Glomerular visceral epithelial cell (primary cell): ENCODE results near the gene NCKIPSD.

Experiments
- DNase-seq: peaks from one replicate; pipeline ENCODE4 v3.0.0-alpha.2; 2016; ENCODE audit errors: extremely low spot score

Gene NCKIPSD

GRCh38 chr3:48696601-48697000 lies 10.9 kb upstream of the NCKIPSD start:
- no peak for DNase-seq

- DNase-seq: no peak
Measured at GRCh38 chr3:48696156-48696555, 10.4 kb upstream of the NCKIPSD start.

DNA sequence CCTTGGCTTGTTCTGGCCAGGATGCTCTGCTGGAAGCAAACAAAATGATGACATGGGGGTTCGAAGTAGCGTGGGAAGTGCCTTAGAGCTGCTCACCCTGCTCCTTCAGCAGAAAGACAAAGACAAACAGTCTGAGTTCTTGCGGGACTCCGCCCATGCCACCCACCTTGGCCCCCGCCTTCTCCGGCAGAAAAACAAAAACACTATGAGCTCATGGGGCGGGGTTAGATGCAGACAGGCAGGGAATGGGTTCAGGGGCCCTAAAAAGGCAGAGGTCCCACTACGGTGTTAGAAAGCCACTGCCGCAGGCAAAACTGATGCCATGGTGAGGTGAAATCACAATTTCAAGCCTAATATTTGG lies 9.7 kb upstream of the NCKIPSD start:
- peak; percentile 33 for DNase-seq

DNA sequence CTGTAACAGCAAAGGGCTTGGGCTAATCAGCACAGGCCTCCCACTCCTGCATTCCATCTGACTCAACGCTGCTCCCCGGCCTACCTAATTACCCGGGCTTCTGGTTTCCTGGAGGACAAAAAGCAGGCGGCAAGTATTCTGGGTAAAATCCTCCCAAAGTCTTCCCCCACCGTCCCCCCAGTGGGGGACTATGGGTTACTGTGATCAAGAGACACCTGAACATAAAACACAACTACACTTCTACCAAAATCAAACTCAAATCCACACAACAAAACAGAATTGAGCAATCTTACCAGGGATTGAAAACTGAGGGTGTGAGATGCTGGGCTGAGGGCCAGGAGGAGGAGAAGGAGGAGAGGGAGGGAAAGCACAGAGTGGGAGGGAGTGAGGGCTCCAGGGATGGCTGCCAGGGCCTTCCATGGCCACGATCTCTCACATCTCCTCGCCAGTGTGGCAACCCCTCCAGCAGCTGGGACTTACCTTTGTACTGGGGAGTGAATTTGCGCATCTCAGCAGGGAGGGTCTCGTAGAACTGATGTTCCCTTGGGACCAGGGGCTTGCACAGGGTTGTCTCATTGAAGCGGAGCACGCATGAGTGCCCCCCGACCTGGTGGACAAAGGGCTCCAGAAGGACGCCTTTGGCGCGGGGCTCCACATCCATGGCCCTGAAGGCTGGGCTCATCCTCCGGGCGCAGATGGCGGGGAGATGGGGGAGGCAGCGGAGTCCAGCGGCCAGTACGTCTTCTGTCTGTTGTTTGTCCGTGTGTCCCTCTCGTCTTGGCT lies 9.1 kb upstream of the NCKIPSD start:
- DNase-seq: peak; percentile 67

GRCh38 chr3:48693826-48694225 lies 8.1 kb upstream of the NCKIPSD start:
- no peak for DNase-seq

DNA sequence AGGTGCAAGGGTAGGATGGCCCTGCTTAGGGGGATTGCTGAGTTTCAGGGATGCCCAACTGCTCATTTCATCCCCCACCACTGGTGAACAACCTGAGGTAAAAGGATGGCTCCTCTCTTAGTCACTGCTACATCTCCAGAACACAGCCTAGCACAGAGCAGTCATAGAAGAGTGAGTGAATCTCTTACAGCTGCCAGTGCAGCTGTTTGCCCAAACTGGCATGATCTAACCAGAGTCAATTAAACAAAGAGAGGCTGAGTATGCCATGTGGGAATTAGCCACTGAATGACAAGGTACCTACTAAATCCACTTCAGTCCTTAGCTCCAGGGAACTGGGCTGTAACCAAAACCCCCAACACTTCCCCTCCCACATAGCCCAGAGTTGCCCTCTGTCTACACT lies 6.8 kb upstream of the NCKIPSD start:
- DNase-seq: no peak

- no peak for DNase-seq
Measured at GRCh38 chr3:48690846-48691458, 5.2 kb upstream of the NCKIPSD start.

- DNase-seq: no peak
Measured at GRCh38 chr3:48689384-48689783, 3.7 kb upstream of the NCKIPSD start.

GRCh38 chr3:48688737-48689075 lies 3.0 kb upstream of the NCKIPSD start:
- DNase-seq: no peak

DNA sequence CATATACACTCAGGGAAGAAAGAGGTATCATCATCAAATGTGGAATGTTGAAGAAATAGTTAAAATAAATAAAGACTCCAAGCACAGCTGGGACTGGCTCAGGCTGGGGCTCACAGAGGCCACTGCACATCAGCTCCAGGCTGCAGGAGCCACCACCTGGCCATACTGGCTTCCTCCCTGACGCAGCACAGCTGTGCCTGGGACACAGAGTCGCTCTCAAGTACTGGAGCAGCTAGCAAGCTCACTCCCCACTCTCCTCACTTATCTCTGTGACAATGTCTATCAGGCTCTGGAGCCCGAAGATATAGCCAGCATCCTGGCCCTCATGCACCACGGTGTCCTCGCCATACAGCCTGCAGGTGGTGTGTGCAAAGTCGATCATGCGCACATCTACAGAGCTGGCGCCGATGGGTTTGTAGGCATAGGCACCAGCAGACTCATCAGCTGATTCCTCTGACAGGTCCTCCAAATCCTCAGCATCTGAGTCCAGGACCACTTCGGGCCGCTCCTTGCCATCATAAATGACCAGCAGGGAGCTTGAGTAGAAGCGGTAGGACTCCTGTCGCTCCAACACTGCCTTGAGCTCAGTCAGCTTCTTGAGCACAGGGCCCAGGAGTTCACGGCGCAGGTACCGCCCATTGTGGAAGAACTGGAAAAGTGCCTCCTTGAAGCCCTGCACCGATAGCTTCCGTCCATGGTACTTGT lies 2.5 kb upstream of the NCKIPSD start:
- no peak for DNase-seq

DNA sequence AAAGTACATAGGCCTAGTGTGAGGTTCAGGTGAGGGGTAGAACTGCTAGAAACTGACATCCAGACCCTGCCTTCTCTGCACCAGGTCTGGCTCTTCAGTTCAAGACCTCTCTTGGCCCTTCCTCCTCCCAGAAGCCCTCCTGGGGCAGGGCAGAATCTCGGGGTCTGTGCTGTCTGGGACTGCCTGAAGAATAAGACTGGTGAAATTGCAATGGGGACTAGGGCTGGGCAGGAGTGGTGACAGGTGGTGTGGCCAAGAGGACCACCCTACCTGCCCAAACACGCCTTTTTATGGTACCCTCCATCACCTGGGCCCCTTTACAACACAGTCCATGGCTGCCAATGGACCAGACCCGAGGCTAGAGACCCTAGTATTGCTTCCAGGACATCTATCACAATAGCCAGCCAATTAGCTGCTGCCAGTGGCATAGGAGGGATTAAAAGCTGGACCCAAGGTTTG lies 1.5 kb upstream of the NCKIPSD start:
- DNase-seq: no peak

GRCh38 chr3:48686538-48687219 lies 964 bp upstream of the NCKIPSD start:
- DNase-seq: no peak

GRCh38 chr3:48685293-48685602 lies 467 bp downstream of the NCKIPSD start:
- no peak for DNase-seq

DNA sequence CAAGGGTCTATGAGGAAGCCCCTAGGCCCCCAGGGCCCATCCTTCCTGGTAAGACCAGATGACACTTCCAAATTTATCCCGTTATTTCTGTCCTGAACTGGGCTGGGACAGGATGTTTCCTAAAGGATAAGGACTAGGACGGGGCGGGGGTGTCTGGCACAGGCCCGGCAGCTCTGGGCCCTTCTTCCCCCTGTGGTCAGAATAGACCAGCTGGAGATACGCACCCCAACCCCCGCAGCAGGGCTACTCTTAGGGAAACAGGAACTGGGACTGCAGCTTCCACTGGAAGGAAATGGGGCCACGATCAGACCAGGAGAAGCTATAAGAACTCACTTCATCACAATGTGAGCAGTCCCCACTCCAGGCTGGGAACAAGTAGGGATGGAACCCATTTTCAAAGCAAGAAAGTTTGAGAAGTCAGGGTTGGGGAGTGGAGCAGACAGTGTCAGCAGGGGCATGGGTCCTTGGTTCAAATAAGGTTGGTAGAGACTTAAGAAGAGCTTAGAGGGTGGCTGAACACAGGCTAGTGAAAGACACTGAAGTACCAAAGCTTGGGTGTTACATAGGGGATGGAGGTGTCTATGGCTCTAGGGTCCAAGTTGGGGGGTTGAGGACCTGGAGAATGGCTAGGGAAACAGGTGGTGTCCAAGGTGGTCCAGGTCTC lies 1.1 kb downstream of the NCKIPSD start:
- DNase-seq: no peak

DNA sequence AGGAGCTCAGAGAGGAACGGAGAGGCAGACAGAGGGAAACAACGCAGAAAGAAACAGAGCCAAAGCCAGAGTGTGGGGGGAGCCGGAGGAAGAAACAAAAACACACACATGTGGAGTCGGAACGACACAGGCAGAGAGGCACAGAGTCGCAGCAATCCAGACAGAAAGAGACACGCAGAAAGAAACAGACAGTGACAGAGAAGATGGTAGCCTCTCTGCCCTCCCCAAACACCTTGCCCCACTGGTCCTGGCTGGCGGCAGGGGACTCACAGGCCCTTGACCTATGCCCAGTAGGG lies 1.7 kb downstream of the NCKIPSD start:
- no peak for DNase-seq

GRCh38 chr3:48682786-48683185 lies 2.9 kb downstream of the NCKIPSD start:
- DNase-seq: no peak

DNA sequence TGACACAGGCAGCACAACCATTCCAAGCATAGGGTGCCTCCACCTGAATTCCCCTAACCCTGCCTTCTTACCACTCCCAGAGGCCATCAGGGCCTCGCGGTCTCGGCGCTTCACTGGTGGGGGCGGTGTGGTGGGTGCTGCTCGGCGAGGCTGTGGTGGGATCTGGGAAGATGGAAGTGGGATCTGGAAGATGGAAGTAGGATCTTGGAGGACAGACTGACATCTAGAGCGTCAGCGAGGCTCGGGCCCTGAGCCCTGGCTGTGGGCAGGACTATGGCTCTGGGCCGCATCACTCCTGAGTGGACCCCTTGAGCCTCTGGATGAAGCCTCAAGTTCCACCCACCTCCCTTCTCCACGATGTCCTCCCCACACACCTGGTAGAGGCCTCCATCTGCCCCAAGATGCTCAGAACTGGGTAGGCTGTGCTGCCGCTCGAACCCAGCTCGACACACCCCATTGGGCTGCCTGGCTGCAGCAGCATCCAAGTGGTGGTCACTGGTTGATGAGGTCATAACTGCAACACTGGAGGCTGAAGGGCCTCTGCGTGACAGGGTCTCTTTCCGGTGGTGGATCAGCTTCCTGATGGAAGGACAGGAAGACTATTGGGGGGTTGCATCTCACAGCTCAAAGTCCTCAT lies 3.6 kb downstream of the NCKIPSD start:
- no peak for DNase-seq

GRCh38 chr3:48681541-48681880 lies 4.2 kb downstream of the NCKIPSD start:
- no peak for DNase-seq

DNA sequence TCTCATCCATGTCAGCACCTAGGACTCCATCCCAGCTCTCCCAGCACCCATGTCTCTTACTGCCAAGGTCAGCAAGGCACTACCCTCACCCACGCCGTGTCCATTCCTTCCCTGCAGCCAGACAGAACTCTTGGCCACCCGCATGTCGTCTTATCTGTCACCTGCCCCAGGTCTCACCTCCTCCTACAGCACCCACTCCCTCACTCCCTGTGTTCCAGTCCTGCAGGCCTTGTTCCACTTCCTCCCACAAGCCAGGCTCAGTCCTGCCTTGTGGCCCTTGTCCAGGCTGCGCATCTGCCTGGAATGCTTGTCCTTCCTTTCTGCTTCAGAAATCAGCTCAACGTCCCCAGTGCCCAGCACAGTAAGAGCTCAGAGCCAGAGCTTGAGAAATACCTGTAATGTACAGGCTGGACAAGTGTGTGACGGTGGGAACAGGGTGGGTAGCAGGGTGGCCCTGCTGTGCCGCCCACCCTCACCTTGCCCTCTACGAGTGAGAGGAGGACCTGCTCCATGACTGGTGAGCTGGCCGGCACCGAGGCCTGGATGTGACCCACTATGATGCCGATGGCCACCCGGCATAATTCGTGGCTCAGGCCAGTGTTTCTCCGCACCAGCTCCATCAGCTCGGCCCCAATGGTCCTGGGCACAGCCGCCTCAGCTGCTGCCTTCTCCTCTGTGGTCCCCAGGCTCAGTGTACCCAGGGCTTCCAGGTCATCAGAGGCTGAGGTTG lies 4.7 kb downstream of the NCKIPSD start:
- DNase-seq: no peak

DNA sequence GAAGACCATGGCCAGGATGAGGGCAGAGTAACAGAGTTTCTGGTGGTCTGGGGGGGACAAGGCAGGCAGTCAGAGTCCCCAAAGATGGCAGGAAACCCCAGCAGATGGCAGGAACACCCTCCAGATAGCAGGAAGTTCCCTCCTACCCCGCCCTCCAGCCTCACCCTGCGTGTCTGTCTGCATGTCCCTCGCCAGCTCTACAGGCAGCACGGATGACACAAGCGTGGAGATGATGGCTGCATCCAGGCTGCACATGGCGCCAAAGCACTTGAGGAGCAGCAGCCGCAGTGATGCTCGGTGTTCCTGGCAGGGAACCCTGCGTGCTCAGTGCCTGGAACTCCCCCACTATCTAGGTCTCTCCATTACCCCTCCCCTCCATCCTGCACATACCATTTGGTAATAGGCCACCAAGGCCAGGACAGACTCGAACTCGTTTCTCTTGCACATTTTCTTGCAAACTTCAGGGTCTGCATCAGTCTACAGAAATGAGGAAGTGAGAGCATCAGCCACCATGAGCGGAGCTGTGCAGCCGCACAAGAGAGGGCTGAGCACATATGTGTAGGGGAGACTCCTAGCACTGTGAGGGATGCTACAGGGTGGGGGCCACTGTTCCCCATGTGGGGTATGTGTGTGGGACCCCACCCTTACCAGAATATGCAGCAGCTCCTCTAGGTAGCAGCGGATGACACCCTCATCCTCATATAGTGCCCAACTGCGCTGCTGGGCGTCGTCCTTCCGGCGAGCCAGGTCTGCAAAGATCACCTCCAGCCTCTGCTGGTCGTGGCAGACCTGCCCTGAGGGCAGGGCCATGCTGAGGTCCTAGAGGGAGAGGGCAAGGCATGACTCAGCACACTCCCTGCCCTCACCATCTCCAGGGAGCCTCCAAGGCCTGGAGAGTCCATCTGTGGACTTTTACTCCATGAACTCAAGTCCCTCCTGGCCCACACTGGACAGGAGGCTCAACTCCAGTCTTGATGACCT lies 6.0 kb downstream of the NCKIPSD start:
- no peak for DNase-seq
